Embryonic facial prominence (tissue), 1 donor: ENCODE measurements around the gene SRC.

ENCODE experiments used
- DNase-seq: peaks from one replicate; pipeline ENCODE4 v3.0.0-alpha.2; 2016; ENCODE audit errors: extremely low spot score

The SRC gene

DNA sequence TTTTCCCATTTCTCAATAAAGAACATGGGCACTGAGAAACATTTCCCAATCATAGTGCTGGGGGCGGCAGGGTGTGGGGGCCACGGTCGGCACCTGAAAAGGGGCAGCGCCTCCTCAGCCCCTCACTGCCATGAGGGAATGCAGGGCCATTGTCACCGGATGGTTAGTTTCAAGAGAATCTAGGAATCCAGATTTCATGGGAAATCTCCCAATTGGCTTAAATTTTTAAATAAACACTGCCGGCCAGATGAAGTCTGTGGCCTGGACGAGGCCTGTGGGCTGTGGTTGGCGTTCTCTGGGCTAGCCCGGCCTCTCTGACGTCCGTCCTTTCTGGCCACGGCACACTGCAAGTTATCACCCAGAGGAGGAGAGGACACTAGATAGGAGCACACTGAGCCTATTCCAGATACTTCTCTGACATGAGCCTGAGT is 30.9 kb upstream of the SRC start:
- no peak for DNase-seq

DNA sequence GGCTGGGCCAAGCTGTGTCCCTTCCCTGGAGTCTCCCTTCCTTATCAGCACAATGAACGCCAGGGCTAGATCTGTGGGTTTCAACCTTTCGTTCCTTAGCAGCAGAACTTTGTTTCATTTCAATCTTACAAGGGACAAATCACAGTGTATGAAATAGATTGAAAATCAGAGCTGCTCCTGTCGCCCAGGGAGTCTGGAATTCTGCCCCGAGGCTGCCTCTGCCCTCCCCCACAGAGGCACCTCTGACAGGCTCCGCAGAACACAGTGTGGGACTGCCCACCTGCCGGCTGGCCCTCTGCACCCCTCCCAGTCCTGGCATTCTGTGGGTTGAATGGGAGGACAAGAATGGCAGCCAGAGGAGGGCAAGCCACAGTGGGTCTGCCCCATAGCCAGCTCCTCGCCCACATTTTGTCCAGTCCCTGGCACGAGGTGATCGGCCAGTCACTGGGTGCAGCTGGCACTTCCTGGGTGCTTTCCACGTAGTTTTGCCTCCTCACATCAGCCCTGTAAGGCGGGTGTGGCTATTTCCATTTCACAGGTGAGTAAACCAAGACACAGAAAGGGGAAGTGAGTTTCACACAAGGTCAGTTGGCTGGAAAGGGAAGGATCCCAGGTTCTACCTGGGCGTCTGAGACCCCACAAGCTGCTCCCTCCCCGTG is 30.4 kb upstream of the SRC start:
- DNase-seq: no peak

DNA sequence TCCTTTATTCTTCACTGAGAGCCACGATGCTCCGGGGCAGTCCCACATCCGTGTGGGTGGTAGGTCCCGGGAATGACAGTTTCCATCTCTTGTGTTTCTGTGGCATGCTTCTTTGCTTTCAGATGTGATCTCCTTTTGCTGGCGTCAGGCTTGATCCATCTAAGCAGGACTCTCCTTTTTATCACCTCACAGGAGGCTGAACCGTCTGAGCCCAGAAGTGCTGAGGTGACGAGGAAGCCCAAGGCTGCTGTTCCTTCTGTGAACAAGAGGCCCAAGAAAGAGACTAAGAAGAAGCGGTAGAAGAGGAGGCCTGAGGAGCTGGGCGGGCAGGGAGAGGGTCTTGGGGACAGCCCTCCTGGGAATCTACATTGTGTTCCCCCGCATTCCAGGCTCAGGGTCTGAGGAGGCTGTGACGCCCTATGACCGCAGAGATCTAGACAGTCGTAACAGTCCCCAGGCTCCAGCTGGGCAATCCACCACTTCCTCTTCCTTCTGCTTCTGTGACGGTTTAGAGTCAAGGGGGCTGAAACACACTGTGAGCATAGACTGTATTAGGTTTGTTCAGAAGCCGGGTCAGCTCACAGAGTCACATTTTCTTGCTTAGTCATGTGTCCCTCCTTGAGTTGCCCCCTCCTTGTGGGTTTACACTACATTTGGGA is 29.7 kb upstream of the SRC start:
- no peak for DNase-seq

DNA sequence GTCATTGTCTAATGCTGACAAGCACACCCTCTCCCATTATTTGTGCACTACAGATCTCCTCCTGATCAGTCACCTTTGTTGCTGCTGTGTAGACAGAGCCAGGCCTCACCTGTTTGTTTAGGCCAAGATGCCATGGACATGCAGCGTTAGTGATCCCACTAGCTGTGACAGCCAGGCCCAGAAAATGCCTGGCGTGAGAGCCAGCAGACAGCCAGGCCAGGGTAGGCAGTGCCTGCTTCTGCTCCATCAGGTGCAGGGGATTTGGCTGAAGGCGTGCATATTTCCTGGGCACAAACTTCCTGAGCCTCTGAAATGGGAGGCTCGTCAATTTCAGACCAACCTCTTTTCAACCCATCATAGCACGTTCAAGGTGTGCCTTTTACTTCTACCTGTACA is 29.2 kb upstream of the SRC start:
- no peak for DNase-seq

DNA sequence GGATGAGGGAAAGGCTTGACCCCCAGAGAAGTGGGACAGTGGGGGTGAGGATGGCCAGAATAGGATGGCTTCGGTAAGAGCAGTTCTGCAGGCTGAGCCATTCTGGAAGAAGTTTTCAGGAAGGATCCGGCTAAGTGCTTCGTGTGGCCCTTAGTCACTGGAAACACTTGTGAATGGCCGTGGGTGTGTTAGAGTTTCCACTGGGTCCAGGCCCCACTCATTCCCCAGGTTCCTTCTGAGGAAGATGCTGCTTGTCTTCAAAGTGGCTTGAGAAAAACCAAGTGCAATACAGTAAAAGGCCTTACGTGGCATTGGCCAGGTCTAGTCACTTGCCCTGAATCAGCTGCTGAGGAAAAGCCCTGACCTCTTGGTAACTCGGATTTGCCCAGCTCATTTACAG is 28.6 kb upstream of the SRC start:
- DNase-seq: no peak

DNA sequence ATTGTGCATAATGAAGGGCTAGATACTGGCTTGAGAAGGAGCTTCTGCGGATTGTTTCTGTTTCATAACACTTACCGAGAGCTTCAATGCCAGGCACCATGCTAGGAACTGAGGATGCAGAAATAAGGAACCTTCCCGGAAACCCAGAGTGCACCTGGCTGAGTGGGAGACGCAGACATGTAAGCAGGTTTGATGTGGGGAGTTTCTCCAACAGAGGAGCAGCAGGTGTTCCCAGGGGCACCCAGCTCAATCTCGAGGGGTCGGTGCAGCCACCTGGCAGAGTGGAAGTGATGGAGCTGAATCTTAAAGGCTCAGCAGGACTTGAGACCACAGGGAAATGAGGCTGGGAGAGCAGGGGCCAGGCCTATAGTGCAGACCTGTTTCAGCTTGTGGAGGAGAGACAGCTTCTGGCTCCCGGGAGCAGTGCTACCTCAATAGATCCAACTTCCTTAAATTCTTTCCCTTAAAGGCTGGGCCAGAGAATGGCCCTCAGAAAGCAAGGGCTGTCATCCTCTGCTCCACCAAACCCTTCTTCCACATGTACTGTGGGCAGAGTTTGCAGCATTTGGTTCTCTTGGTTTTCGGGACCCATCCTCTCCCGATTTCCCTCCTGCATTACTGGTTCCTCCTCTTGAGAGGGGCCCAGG is 27.8 kb upstream of the SRC start:
- DNase-seq: no peak

DNA sequence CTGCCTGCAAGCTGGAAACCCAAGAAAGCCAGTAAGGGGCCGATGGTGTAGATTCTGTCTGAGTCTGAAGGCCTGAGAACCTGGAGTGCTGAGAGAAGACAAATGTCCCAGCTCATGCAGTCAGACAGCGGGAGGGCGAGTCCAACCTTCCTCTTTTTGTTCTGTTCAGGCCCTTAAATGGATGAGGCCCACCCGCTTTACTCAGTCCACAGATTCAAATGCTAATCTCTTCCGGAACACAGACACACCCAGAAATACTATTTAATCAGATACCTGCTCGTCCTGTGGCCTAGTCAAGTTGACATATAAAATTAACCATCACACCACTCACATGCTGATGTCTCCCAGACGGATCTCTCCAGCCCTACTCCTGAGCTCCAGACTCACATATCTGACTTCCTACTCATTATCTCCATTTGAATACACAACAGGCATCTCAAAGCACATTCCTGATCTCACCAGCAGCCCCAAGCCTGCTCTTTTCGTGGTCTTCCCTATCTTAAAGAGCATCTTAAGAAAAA is 26.7 kb upstream of the SRC start:
- DNase-seq: no peak

DNA sequence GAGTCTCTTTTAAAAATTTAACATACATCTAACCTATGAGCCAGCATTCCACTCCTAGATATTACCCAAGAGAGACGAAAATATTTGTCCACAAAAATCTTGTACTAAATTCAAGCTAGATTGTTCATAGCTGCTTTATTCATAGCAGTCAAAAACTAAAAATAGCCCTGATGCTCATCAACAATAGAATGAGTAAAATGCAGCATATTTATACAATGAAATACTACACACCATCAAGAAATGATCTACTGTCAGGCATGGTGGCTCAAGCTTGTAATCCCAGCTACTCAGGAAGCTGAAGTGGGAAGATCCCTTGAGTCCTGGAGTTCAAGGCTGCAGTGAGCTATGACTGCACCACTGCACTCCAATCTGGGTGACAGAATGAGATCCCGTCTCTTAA is 22.0 kb upstream of the SRC start:
- no peak for DNase-seq

DNA sequence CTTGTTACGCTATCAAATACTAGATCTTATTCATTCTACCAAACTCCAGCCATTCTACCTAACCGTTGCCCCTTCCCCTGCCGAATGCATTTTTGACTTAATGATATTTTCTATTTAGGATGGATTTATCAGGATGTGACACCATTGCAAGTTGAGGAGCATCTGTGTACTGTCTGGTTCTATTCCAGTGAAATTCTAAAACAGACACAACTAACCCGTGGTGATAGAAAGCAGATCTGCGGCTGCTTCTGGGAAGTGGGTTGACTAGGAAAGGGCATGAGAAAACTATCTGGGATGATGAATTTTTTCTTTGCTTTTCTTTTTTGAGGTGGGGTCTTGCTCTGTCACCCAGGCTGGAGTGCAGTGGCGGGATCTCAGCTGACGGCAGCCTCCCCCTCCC is 20.7 kb upstream of the SRC start:
- DNase-seq: no peak

DNA sequence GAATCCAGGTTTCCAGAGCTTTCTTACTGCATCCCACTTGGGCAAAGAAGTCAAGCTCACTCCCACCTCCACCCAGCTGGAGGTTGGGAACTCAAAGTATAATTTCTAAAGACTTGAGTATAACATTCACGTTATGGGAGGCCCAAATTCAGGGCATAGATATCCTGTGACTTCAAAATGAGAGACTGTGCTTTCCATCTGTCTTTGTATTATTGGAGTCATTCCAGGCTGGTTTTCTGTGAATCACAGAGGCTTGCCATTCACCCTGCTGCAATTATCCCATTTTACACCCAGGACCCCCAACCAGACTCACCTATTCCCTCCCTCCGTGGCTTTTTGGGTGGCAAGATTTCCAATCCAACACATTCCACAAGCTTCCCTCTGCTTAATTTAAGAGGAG is 19.3 kb upstream of the SRC start:
- DNase-seq: no peak

DNA sequence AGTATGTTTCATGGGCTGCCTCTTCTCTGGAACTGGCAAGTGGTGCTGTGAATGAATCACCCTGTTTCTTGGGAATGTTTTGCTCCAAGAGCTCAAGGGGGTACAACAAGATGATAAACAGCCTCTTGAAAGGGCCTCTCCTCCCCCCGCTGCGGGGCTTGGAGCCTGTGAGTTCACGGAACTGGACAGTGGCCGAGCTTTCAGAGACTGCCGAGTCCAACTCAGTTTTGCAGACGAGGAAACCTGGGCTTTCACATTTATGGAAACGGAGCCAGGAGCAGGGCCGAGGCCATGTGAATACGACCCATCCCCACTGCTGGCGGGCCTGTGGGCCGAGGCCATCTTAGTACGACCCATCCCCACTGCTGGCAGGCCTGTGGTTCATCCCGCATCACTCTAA is 18.2 kb upstream of the SRC start:
- no peak for DNase-seq

DNA sequence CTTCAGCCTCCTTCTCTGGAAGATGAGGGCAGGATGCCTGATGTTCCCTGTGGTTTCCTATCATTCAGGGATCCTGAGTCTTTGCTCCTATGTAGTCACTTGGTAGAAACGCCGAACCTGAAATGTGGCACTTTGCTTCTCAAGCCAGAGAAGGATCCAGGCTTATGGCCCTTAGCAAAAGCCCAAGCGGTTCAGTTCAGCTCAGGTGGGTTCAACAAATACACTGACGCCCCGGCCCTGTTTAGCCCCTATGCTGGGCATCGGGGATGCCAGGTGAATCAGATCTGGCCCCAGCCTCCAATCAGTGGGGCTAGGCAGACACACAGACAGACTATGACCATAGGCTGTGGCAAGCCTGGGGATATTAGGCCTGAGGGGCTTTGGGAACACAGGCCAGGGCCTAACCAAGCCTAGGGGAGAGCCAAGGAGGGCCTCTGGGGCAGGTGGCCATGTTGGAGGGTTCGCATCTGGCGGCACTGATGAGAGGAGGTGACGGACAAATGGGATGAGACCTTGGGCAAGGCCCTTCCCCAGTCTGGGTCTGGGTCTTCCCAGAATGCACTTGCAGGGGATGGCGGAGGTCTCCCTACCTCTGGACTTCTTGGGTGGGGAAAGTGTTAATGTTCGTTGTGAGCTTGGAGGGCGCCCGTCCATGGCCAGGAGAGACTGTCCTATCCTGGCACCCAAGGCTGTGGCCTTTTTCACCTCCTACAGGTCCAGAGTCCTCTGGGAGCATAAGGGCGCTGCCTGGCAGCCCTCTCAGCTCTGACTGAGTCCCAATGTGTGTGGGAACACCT is 17.6 kb upstream of the SRC start:
- DNase-seq: no peak

DNA sequence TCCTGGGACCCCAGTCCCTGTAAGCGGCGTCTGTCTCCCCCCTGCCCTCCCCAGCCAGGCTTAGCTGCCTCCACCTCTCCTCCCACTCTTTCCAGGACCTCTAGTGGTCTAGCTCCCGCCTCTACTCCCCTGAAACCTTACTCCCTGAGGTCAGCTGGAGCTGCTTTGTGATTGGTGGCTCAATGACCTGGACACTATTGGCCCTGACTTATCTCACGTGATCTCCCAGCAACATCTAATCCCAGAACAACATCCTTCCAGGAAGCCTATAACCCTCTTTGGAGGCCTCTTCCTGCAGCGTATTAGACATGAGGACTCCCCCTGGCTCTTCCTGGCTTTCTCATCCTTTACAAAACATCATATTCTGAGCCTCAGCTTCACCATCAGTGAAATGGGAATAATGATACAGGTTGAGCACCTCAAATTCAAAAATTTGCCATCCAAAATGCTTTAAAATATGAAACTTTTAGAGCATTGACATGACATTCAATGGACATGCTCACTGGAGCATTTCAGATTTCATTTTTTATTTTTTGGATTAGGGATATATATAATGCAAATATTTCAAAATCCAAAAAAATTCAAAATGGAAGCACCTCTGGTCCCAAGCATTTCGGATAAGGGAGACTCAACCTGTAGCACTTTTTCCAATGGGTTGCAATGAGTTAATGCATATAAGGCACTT is 16.3 kb upstream of the SRC start:
- DNase-seq: no peak

DNA sequence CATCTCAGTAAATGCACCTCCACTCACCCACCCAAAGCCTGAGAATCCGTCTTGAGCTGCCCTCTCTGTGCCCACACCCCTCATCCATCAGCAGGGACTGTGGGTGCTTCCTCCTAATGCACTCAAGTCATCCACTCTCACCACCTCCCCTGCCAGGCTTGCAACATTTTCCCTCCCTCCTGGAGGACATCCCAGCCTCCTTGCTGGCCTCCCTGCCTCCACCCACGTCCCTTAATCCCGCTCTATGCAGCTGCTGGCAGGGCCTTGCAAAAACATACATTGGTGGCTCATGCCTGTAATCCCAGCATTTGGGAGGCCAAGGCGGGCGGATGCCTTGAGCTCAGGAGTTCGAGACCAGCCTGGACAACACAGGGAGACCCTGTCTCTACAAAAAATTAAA is 15.6 kb upstream of the SRC start:
- DNase-seq: no peak

DNA sequence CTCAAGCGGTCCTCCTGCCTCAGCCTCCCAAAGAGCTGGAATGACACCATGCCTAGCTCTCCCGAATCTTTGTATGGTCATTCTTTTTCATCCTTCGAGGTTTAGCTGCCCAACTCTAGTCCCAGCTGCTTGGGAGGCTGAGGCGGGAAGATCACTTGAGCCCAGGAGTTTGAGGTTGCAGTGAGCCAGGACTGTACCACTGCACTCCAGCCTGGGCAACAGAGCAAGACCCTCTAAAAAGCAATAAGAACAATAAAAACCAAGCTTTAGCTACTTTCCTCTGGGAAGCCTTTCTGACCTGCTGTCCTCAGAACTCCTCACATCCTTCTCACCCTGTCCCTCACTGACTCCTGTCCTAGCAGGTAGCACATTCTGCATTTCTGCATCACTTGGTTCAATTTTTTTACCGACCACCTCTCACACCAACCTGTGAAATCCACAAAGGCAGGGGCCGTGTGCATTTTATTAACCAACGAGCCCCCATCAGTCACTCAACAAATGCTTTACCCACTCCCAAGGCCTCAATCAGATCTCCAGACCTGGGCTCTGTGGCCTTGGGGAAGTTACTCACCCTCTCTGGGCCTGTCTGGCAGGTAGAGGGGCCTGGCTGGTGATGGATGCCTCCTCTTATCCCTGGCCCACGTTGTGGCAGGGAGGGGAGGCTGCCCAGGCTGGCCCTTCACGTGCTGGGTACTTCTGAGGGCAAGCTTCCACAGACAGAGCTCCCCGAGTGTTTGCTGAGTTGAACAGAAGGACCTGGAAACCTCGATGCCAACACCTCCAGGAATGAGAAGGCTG is 14.7 kb upstream of the SRC start:
- DNase-seq: no peak

DNA sequence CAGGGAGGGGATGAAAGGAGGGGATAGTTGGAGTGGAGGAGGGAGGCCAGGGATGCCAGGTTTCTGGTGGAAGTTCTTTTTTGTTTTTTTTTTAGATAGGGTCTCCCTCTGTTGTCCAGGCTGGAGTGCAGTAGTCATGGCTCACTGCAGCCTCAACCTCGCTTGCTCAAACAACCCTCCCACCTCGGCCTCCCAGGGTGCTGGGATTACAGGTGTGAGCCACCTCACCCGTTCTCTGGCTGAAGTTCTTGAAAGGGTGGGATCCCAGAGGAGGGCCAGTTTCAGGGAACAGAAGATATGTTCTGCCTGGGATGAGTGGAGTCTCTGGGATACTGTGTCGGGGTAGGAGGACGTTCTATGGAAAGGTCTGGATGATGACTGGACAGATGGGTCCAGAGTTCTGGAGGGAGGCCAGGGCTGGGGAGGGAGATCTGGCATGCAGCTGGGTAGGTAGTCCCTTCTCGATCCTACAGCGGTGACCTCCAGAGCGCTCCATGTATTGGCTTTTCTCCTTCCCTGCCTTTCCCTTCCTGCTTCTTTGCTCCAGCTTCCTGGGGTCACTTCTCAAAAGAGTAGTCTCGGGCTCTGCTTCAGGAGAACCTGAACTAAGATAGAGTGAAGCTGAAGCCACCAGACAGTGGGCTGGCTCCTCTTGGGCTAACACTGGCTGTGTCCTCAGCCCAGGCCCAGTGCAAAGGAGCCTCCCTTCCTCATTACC is 12.7 kb upstream of the SRC start:
- no peak for DNase-seq

DNA sequence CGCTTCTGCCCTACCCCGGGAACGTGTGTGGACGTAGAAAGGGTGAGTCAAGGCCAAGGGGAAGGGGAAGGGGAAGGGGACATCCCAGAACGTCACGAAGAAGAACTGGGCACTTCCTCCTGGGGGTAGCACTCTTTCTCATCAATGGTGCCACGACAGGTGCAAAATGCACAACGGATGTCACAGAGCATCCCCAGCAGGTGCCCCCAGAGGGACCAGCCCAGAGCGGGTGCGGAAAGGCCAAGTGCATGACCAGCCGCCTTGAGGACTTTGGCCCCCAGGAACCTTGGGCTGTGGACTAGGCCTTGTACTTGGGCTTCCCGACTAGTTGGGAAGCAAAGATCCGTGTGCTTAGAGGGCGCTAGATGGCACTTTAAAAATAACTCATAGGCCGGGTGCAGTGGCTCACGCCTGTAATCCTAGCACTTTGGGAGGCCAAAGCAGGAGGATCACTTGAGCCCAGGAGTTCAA is 12.1 kb upstream of the SRC start:
- DNase-seq: no peak

DNA sequence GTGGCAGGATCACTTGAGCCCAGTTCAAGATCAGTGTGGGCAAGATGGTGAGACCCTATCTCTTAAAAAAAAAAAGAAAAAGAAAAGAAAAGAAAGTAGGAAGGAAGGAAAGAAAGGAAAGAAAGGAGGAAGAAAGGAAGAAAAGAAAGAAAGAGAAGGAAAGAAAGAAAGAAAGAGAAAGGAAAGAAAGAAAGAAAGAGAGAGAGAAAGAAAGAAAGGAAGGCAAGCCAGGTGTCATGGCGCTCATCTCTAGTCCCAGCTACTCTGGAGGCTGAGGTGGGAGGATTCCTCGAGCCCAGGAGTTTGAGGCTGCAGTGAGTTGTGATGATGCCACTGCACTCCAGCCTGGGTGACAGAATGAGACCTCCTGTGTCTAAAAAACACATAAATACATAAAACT is 11.5 kb upstream of the SRC start:
- DNase-seq: no peak

DNA sequence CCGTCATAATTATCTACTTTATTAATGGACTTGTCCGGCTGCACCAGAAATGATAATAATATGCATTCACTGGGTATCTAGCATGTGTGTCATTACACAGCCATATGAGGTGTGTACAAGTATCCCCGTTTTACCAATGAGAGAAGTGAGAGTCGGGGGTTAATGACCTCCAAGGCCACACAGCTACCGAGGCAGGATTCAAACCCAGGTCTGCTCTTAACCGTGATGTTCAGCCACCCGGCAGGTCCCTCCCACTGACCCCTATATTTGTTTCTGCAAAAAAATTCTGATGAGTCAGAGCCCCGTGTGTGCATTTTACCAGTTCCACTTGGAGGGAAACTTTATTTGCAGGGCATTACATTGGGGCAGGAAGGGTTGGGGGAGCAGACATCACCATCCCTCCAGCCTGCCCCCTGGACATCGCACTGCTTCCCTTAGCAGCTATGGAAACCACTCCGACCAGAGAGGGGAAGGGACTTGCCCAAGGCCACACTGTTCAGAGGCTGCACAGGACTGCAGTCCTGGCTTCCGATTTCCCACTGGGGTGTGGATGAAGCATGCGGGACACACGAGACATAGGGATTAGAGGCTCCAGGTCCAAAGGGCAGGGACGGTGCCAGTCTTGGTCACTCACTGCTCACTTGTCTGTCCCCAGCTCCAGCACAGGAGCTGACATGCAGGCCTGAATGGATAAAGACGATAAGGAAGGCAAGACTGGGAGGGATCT is 10.1 kb upstream of the SRC start:
- DNase-seq: no peak
